ENCODE measurements around the gene RBM4.

DNA sequence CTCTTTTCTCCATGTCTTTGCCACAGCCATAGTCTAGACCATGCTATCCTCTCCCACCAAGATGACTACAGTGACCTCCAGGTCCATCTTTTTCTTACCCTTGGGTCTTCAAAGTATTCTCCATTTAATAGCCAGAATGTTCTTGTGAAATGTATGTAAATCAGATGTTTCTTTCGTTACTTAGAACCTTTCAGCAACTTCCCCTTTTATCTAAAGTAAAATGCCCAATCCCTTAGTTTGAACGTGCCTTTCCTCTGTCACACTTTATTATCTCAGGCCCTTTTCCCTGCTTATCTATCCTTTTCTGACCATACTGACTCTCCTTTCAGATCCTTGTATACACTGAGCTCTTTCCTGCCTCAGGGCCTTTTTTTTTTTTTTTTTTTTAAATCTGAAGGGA, 21.3 kb downstream of the RBM4 start:
- TF ChIP-seq, protein P1, sequence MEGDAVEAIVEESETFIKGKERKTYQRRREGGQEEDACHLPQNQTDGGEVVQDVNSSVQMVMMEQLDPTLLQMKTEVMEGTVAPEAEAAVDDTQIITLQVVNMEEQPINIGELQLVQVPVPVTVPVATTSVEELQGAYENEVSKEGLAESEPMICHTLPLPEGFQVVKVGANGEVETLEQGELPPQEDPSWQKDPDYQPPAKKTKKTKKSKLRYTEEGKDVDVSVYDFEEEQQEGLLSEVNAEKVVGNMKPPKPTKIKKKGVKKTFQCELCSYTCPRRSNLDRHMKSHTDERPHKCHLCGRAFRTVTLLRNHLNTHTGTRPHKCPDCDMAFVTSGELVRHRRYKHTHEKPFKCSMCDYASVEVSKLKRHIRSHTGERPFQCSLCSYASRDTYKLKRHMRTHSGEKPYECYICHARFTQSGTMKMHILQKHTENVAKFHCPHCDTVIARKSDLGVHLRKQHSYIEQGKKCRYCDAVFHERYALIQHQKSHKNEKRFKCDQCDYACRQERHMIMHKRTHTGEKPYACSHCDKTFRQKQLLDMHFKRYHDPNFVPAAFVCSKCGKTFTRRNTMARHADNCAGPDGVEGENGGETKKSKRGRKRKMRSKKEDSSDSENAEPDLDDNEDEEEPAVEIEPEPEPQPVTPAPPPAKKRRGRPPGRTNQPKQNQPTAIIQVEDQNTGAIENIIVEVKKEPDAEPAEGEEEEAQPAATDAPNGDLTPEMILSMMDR (IDR thresholded peaks at IDR 0.05; ENCODE audit: insufficient read depth, low read depth, low read length), result no peak
- TF ChIP-seq EZH2 (IDR thresholded peaks at IDR 0.05; ENCODE audit: insufficient read depth, low read length), result no peak
